Subcutaneous preadipocyte (primary cell): ENCODE data around the gene ADSS2. TPM values are rescaled to one million over a fixed set of nuclear protein-coding genes. Genes with fewer than 3 reads are reported as not detected.

Experiments
- total RNA-seq: library from RNA; depleted of rRNA; stranded (reverse); fragments of >200 nt; gene quantifications from 2 replicates; pipeline ENCODE4 v1.2.3, GENCODE V29; 2012

Gene ADSS2
- total RNA-seq = 43.2 and 44.1 TPM in 2 replicates

GRCh38 chr1:244451539-244451950 lies at the start of gene ADSS2:
Gene ADSS2, minus strand, starts transcription at chr1:244451909. Its CDS starts 92 bp downstream, at chr1:244451817.

GRCh38 chr1:244461245-244462071 lies 9.7 kb upstream of the ADSS2 start, which contains the start of gene CATSPERE:
Gene CATSPERE, plus strand, starts transcription at chr1:244461273. Its CDS starts 157 bp downstream, at chr1:244461430.

Other genes starting within 250 kb of the ADSS2 start
- 0.78 and 1.5 TPM in 2 replicates for gene CATSPERE, start 9.4 kb upstream of the ADSS2 start, total RNA-seq
- 29.0 and 39.9 TPM in 2 replicates for gene DESI2, start 201.2 kb upstream of the ADSS2 start, total RNA-seq